Stomach smooth muscle (tissue), 2 donors: Measurements from ENCODE around the gene NFE2L3.
"Not testable (repeated sequence)": the region's sequence is repeated elsewhere in the genome, so short reads cannot be mapped to it uniquely, and the experiment has no call there.

ENCODE experiments used
- H3K27ac ChIP-seq: one replicate; pipeline ENCODE4 v1.7.0; 2013; ENCODE audit warnings: mild to moderate bottlenecking, low read length, inconsistent platforms
- H3K27me3 ChIP-seq, 2 donors: one replicate each; pipeline ENCODE4 v1.7.0; 2013; ENCODE audit warnings: low read length in 2 of 2; ENCODE audit not compliant: insufficient read depth in 2 of 2, control insufficient read depth in 1 of 2
- H3K36me3 ChIP-seq, 2 donors: one replicate each; pipeline ENCODE4 v1.7.0; 2013; ENCODE audit warnings: low read length in 2 of 2; ENCODE audit not compliant: control insufficient read depth in 2 of 2, insufficient read depth in 2 of 2
- H3K4me1 ChIP-seq: one replicate; pipeline ENCODE4 v1.7.0; 2013; ENCODE audit warnings: low read length; ENCODE audit not compliant: control insufficient read depth, insufficient read depth
- H3K4me3 ChIP-seq, 2 donors: one replicate each; pipeline ENCODE4 v1.7.0; 2013; ENCODE audit warnings: low read length in 2 of 2
- H3K9ac ChIP-seq, 2 donors: one replicate each; pipeline ENCODE4 v1.7.0; 2013; ENCODE audit warnings: low read length in 2 of 2, mild to moderate bottlenecking in 1 of 2
- H3K9me3 ChIP-seq, 2 donors: one replicate each; pipeline ENCODE4 v1.7.0; 2013; ENCODE audit warnings: low read length in 2 of 2; ENCODE audit not compliant: control insufficient read depth in 2 of 2
- donor health status: healthy.
- donor health status: Pancreatic carcinoma.

Gene NFE2L3

DNA sequence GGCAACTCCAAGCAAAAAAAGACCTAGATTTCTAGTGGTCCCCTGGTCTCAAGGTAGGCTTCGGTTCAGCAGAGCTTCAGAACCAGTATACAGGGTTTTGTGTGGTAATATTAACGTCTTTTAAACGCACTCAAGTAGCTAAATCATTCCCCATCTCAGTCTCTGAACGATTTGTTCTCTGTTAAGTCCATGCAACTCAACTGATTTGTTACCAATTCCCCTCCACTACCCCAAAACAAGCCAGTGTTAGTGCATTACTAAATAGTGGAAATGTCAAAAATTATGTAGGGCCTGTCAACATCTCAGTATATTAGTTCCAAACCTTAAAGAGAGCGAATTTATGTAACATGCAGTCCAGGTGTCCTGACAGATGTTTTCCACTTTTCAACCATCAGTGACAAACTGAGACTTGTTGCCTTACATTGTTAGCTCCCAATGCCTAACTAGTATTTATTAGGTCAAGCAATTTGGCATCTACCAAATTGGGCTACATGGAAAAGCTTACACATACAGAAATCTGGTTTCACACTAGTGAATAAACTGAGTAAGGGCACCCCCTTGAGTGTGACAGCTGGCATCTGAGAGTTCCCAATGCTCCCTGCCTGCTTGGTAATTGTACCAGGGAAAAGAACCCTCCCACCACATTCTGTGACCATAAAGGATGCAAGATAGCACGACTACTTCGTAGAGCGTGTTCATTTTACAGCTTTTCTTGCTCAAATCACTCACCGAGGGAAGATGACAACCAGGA lies 36.4 kb downstream of the NFE2L3 start:
- Histone ChIP-seq H3K9ac (no peak overlapping the region), H3K27me3 (no peaks in the 10 kb centered on the region), H3K4me3 (no peak overlapping the region), H3K27ac (no peak overlapping the region), H3K9me3 (no peaks in the 10 kb centered on the region), H3K36me3 (peaks cover 37 to 51% of the 10 kb centered on the region in 2 donors), H3K4me1 (peaks cover 2% of the 10 kb centered on the region)

DNA sequence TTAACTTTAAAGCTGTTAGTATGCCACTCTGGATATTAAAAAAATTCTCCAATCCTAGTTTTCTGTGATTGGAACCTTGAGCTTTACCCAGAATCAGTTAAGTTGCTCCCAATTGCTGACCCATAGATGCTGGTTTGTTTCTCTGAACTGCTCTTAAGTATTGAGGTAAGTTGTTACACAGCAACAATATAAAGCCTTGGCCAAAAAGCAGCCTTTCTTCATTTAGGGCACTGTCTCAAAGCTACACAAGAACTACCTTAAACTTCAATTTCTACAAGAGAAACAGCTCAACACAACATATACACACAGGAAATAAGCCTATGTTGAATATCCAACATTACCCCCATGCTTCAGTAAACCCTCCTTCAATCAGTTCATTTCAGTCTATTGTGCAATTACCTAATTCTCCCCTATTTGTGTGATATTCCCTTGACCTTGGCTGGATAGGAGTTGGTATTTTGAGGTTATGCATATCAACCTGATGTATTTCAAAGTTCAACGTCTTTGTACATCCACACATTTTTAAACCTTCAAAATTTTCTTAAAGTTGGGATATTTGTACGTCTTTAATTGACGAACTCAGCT lies 37.1 kb downstream of the NFE2L3 start:
- no peak overlapping the region for H3K27ac ChIP-seq
- H3K9ac ChIP-seq = no peak overlapping the region
- no peaks in the 10 kb centered on the region for H3K9me3 ChIP-seq
- no peak overlapping the region for H3K4me3 ChIP-seq
- peaks cover 6% of the 10 kb centered on the region for H3K4me1 ChIP-seq
- H3K36me3 ChIP-seq = peaks cover 43 to 57% of the 10 kb centered on the region in 2 donors
- H3K27me3 ChIP-seq = no peaks in the 10 kb centered on the region

- Histone ChIP-seq H3K27me3 (no peaks in the 10 kb centered on the region), H3K4me1 (peaks cover 6% of the 10 kb centered on the region), H3K9ac (no peak overlapping the region), H3K9me3 (no peaks in the 10 kb centered on the region), H3K4me3 (no peak overlapping the region), H3K36me3 (peaks cover 43 to 58% of the 10 kb centered on the region in 2 donors), H3K27ac (no peak overlapping the region)
Observed at GRCh38 chr7:26189697-26190096, 37.7 kb downstream of the NFE2L3 start.

DNA sequence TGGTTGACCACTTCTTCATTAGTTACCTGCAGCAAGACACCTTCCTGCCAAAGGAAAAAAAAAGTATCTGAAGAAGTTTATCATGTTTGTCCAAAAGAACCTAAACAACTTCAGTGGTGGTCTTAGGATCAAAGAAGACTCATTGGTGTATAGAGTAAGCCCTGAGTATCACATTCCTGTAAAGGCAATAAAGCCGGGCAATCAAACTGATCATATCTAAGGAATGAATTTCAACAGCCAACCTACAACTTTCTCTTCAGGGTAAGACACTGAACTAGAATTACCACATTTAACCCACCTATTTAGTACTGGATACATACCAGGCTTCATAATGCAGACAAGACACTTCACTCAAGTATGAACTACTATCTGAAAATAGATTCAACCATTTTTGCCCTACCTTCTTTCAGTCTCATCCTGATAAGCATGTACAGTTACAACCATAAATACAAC lies 38.4 kb downstream of the NFE2L3 start:
- Histone ChIP-seq H3K9ac (no peak overlapping the region), H3K27me3 (no peaks in the 10 kb centered on the region), H3K27ac (no peak overlapping the region), H3K4me1 (peaks cover 6% of the 10 kb centered on the region), H3K9me3 (no peaks in the 10 kb centered on the region), H3K4me3 (no peak overlapping the region), H3K36me3 (peaks cover 39 to 62% of the 10 kb centered on the region in 2 donors)

DNA sequence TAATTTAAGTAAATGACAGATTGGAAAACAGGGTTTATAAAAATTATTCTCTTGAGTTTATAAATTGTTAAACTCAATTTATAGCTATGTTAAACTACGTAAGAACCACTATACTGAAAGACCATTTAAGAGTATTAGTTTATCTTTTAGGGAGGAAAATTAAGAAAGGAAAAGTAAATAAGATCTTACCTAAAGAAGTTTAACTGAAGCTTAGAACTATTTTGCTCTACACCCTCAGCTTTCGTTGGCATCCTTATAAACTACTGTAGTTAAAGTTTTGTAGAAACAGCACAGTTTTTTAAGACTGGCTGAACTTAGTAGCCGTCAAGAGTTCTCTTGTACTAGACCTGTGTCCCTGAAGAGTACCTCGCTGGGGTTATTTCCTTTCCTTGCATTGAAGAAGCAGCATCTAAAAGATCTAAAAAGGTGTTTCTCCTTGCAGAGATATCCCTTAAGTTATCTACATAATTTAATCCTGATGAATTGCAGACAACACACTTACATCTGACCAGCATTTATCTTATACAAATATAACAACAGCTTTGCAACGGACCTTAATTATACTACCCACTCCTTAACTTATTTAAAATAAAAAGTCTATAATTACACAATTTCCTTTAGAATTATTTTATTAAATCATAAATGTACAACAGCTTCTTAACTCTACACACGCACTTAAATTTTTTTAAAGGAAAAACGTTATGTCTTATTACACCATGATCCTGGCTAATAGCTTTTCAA lies 39.4 kb downstream of the NFE2L3 start:
- Histone ChIP-seq H3K4me1 (peaks cover 13% of the 10 kb centered on the region), H3K9me3 (no peaks in the 10 kb centered on the region), H3K36me3 (peaks cover 41 to 68% of the 10 kb centered on the region in 2 donors), H3K27me3 (no peaks in the 10 kb centered on the region), H3K4me3 (no peak overlapping the region), H3K9ac (no peak overlapping the region), H3K27ac (no peak overlapping the region)

DNA sequence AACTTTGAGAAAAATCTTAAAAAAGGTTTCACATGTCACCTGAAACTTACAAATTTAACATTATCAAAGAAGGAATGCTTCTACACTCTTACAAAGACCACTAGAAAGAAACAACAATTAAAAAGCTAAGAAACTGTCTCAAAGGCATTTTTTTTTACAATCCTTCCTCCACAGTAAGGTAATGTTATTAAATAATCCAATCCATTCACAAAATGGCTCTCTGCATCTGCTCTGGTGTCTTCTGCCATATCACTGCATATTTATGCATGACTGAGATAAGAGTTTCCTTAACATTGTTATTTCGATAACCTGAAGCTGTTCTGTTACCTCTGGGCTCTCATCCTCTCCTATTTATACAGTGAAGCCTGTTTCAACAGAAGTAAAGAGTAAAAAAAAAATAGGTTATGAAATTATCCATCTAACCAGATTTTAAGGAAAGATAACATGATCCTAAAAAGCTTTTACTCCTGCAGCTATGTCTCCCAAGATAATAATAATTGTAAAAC lies 40.0 kb downstream of the NFE2L3 start:
- Histone ChIP-seq H3K4me1 (peaks cover 15% of the 10 kb centered on the region), H3K9me3 (no peaks in the 10 kb centered on the region), H3K27ac (no peak overlapping the region), H3K4me3 (no peak overlapping the region), H3K36me3 (peaks cover 41 to 73% of the 10 kb centered on the region in 2 donors), H3K27me3 (no peaks in the 10 kb centered on the region), H3K9ac (no peak overlapping the region)

DNA sequence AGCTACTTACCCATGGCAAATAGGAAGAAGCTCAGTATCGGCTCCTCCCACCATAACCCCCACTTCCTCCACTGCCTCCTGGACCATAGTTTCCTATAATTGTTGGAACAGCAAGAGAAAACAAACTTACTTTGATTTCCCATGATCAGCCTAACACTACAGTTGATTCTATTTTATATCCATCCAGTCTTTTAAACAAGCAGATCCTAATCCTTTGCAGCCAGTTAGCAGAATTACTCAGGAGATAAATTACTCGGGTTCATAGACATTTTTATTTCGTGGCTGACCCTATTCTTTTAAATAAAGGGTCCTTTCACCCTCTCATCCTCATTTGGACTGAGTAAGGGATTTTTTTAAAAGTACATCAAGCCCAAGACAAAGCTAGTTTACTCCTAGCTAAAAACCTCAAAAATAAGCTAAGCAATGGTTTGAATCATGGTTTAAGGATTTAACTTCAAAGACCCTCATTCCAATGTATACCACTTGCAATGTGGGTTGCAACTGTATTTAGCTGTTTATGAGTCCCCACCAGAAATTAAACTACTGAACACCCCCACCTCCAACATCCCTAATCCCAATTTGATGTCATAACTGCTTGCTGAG lies 40.6 kb downstream of the NFE2L3 start:
- Histone ChIP-seq H3K4me3 (no peak overlapping the region), H3K27ac (no peak overlapping the region), H3K27me3 (no peaks in the 10 kb centered on the region), H3K9me3 (no peaks in the 10 kb centered on the region), H3K36me3 (peaks cover 46 to 78% of the 10 kb centered on the region in 2 donors), H3K9ac (no peak overlapping the region), H3K4me1 (peaks cover 20% of the 10 kb centered on the region)

DNA sequence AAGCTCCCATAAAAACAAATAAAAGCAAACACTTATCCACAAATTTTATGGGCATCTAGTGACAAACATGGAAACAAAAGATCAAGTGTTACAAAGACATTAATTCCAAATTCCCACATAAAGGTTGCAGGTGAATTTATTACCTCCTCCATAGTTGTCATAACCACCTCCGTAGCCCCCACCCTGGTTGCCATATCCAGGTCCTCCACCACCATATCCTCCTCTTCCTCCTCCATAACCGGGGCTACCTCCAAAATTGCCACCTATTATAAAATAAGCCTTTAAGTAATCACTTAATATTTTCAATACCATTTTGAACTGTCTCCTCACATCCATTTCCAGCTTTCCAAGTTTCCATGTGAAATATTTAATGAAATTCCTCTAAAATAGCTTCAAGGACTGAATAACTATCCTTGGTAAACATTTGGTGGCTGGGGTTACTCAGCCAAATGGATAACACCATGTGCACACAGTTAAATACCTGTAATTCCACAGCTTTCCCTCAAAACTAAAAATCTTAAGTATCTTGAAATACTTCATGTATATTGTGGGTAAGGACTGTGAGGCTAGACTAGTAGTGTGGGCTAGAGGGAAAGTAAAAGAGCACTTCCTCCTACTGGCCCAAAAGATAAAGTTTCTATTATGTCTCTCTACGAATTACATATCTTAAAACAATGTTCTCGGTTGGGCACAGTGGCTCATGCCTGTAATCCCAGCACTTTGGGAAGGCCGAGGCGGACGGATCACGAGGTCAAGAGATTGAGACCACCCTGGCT lies 41.6 kb downstream of the NFE2L3 start:
- H3K9me3 ChIP-seq = no peaks in the 10 kb centered on the region
- H3K36me3 ChIP-seq = peaks cover 38 to 75% of the 10 kb centered on the region in 2 donors
- H3K27me3 ChIP-seq = no peaks in the 10 kb centered on the region
- H3K4me3 ChIP-seq = no peak overlapping the region
- no peak overlapping the region for H3K9ac ChIP-seq
- no peak overlapping the region for H3K27ac ChIP-seq
- H3K4me1 ChIP-seq = peaks cover 18% of the 10 kb centered on the region

- not testable (repeated sequence) for H3K27ac ChIP-seq
Observed at GRCh38 chr7:26194764-26195163, 42.8 kb downstream of the NFE2L3 start.

GRCh38 chr7:26195182-26195581 lies 43.2 kb downstream of the NFE2L3 start:
- Histone ChIP-seq H3K9me3 (no peaks in the 10 kb centered on the region), H3K4me1 (peaks cover 18% of the 10 kb centered on the region), H3K4me3 (no peak overlapping the region), H3K36me3 (peaks cover 34 to 62% of the 10 kb centered on the region in 2 donors), H3K27ac (no peak overlapping the region), H3K27me3 (no peaks in the 10 kb centered on the region), H3K9ac (no peak overlapping the region)

More at GRCh38 chr7:26194764-26195163, 42.8 kb downstream of the NFE2L3 start:
- H3K27me3 ChIP-seq, H3K4me3 ChIP-seq, H3K9ac ChIP-seq, H3K9me3 ChIP-seq: not testable (repeated sequence)
- Histone ChIP-seq H3K36me3 (peaks cover 36 to 64% of the 10 kb centered on the region in 2 donors), H3K4me1 (peaks cover 18% of the 10 kb centered on the region)
